ENCODE data around the gene NOS1AP.
"Not testable (repeated sequence)": the region's sequence is repeated elsewhere in the genome, so short reads cannot be mapped to it uniquely, and the experiment has no call there.

The NOS1AP gene

GRCh38 chr1:162069334-162070093 is at the start of gene NOS1AP:
NOS1AP (plus strand) TSS chr1:162069691; CDS start chr1:162070178, 487 bp downstream.
- peak; percentile 77 to 85 for DNase-seq

- no peak for DNase-seq
Measured at GRCh38 chr1:162020150-162020549, 49.3 kb upstream of the NOS1AP start.

- no peak for DNase-seq
Measured at GRCh38 chr1:162021124-162021523, 48.4 kb upstream of the NOS1AP start.

- no peak for DNase-seq
Measured at GRCh38 chr1:162022626-162023025, 46.9 kb upstream of the NOS1AP start.

- no peak for DNase-seq
Measured at GRCh38 chr1:162023181-162023546, 46.3 kb upstream of the NOS1AP start.

- DNase-seq = peak; percentile 54 to 73
Measured at GRCh38 chr1:162023547-162024501, 45.7 kb upstream of the NOS1AP start, which contains the start of gene OLFML2B. OLFML2B (minus strand) TSS chr1:162023869; CDS start chr1:162023430, 439 bp downstream.

GRCh38 chr1:162025541-162025940 is 44.0 kb upstream of the NOS1AP start:
- no peak for DNase-seq

GRCh38 chr1:162026881-162027280 is 42.6 kb upstream of the NOS1AP start:
- no peak for DNase-seq

GRCh38 chr1:162028726-162029125 is 40.8 kb upstream of the NOS1AP start:
- no peak for DNase-seq

GRCh38 chr1:162029157-162029556 is 40.3 kb upstream of the NOS1AP start:
- DNase-seq = no peak

- no peak for DNase-seq
Measured at GRCh38 chr1:162030759-162031280, 38.7 kb upstream of the NOS1AP start.

GRCh38 chr1:162033428-162033827 is 36.1 kb upstream of the NOS1AP start:
- no peak for DNase-seq

- DNase-seq = peak in 1 of 2 donors; percentile 22
Measured at GRCh38 chr1:162035241-162035640, 34.2 kb upstream of the NOS1AP start.

- DNase-seq = no peak
Measured at GRCh38 chr1:162036163-162036562, 33.3 kb upstream of the NOS1AP start.

GRCh38 chr1:162038624-162039023 is 30.9 kb upstream of the NOS1AP start:
- DNase-seq = no peak

- no peak for DNase-seq
Measured at GRCh38 chr1:162040001-162040400, 29.5 kb upstream of the NOS1AP start.

- DNase-seq = no peak
Measured at GRCh38 chr1:162040657-162041056, 28.8 kb upstream of the NOS1AP start.

- DNase-seq = no peak
Measured at GRCh38 chr1:162042361-162042760, 27.1 kb upstream of the NOS1AP start.

- DNase-seq = no peak
Measured at GRCh38 chr1:162046921-162047320, 22.6 kb upstream of the NOS1AP start.

- not testable (repeated sequence) for DNase-seq
Measured at GRCh38 chr1:162053949-162054348, 15.5 kb upstream of the NOS1AP start.

GRCh38 chr1:162055062-162055461 is 14.4 kb upstream of the NOS1AP start:
- DNase-seq = no peak

GRCh38 chr1:162056043-162056442 is 13.4 kb upstream of the NOS1AP start:
- DNase-seq = peak; percentile 50 to 57

GRCh38 chr1:162056579-162056978 is 12.9 kb upstream of the NOS1AP start:
- DNase-seq = no peak

All from stimulated activated CD4-positive, alpha-beta T cell treated with anti-CD3 and anti-CD28 coated beads, Interleukin-2, amount 100 ng/mL, for 24 hours (primary cell).